GM18867 (cell line): ENCODE results near the gene CLASP2.
A peak's percentile ranks its signal among the peaks of the same experiment; 100 is the strongest.
"Not testable (repeated sequence)": the region's sequence is repeated elsewhere in the genome, so short reads cannot be mapped to it uniquely, and the experiment has no call there.

Source experiments
- ATAC-seq: cut with Tn5 transposase; IDR thresholded peaks from one replicate; pipeline ENCODE4 v1.9.1; 2021; ENCODE audit warnings: mild to moderate bottlenecking, moderate library complexity; ENCODE audit not compliant: unreplicated experiment

Gene CLASP2

DNA sequence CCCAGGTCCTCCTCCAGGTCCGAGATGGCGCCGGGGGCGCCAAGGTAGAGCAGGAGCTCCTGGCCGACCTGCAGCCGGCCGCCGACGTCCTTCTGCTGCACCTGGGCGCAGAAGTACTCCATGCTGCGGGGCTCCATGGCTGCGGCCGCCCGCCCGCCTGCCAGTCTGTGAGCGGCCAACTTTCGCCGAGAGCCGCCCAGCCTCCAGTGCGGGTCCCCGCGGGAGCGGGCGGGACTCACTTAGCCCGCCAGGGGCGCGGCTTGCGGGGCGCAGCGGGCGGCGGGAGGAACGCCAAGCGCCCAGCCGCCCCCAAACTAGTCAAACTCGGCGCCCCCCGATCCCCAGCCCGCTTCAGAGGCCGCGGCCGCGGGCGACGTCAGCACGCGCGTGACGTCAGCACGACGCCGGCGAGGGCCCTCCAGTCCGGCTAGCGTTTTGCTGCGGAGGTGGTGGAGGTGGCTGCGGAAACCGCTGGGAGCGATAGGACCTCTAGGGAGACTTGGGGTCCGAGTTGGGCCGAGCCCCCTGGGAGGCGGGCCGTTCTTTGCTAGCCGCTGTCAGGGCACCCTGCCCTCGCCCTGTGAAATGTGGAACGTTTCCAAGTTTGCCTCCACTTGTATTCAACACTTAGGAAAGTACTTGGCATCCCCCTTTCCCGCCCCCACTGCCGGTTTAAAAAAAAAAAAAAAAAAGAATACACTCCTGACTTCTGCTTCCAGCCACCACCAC, at the start of gene CLASP2:
CLASP2 (minus strand) TSS at position 389 of the 729 bp plus-strand sequence; CDS start at position 137, 252 bp downstream.
- peak; percentile 97 for ATAC-seq

GRCh38 chr3:33758864-33759263, 40.8 kb upstream of the CLASP2 start:
- no peak for ATAC-seq

- ATAC-seq = no peak
Observed at GRCh38 chr3:33758281-33758680, 40.2 kb upstream of the CLASP2 start.

DNA sequence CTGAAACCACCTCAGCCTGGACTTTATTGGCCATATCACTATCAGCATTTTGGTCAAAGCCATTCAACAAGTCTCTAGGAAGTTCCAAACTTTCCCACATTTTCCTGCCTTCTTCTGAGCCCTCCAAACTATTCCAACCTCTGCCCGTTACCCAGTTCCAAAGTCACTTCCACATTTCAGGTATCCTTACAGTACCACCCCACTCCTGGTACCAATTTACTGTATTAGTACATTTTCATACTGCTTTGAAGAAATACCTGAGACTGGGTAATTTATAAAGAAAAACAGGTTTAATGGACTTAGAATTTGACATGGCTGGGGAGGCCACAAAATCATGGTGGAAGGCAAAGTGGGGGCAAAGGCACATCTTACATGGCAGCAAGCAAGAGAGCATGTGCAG, 36.3 kb upstream of the CLASP2 start:
- ATAC-seq = not testable (repeated sequence)

DNA sequence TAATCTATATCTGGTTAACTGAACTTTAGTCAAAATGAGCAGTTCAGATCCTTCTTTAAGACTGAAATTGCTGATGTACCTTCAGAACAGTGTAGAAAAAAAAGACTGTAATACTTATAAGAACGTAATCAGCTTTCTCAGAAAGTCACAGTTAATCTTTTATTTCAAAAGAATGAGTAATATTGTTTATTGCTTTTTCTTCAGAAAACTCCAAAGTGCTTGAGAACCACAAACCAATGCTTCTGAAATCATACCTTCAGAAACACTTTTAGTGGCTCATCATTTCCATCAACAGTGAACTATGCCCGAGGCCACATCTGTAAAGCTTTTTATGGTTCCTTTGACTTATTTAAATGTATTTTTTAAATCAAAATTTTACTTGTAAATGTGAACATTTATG, 33.3 kb upstream of the CLASP2 start:
- ATAC-seq = no peak

DNA sequence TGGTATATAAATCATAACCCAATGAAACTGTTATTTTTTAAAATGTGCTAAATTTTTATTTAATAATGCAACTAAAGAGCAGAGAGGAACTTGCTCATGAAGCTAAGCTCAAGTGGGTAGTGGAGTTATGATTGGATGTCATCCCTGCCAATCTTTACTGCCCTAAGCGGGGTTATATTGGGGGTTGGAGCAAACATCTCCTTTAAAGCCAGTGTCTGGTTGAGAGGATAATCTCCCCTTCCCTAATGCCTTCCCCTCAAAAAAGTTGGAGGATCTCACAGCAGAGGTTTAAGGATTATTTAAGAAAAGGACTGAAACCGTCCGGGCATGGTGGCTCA, 32.1 kb upstream of the CLASP2 start:
- no peak for ATAC-seq

- no peak for ATAC-seq
Observed at GRCh38 chr3:33749546-33750210, 31.6 kb upstream of the CLASP2 start.

GRCh38 chr3:33746416-33747116, 28.5 kb upstream of the CLASP2 start:
- peak; percentile 68 for ATAC-seq

DNA sequence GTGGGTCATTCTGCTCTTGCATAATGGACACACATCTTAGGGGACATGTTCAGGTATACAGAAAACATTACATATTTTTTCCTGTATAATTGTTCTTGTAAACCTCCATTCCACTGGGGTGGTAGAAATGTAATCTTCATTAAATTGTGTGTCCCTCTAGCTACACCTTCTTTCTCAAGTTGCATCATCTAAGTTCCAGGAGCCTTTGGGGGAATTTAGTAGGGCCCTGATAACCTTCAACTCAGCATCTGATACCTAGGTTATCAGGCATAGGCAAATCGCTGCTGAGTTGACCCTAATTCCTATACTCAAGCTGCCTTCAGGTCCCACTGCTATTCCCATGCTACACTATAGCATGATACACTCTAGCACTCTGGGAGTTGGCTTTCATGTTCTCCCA, 19.1 kb upstream of the CLASP2 start:
- ATAC-seq = no peak

DNA sequence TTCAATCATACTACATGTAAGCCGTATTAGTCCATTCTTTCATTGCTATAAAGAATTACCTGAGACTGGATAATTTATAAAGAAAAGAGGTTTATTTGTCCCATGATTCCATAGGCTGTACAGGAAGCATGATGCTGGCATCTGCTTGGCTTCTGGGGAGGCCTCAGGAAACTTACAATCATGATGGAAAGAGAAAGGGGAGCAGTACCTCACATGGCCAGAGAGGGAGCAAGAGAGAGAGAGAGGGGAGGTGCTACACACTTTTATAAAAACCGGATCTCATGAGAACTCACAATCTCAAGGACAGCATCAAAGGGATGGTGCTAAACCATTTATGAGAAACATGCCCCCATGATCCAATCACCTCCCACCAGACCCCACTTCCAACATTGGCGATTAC, 14.3 kb upstream of the CLASP2 start:
- no peak for ATAC-seq

GRCh38 chr3:33729993-33730392, 11.9 kb upstream of the CLASP2 start:
- peak; percentile 74 for ATAC-seq

GRCh38 chr3:33724256-33724655, 6.2 kb upstream of the CLASP2 start:
- no peak for ATAC-seq

DNA sequence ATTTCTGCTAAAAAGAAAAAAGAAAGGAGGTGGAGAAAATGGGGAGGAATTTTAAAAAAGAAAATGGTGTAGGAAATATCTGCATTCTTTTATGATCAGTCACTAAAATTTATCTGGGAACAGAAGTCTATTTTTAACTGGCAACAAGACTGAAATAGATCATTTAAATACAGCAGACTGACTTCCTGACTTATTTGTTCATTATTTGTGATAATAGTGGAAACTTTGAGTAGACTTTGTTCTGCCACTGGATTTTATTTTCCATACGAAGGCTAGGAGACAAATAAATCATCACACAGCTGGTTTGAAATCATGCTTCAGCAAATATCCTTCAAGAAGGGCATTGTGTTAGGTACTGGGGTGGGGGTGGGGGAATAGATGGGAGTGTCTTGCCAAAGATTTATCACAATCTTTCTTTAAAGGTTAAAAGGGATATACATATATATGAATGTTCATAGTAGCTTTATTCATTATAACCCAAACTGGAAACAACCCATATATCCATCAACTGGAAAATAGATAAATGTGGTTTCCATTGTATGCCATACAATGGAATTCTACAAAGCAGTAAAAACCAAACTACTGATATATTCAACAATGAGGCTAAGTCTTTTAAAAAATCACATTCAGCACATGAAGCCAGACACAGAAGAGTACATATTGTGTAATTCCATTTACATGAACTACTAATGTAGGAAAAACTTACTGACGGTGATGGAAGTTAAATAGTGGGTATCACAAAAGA, 4.7 kb upstream of the CLASP2 start:
- ATAC-seq = no peak

DNA sequence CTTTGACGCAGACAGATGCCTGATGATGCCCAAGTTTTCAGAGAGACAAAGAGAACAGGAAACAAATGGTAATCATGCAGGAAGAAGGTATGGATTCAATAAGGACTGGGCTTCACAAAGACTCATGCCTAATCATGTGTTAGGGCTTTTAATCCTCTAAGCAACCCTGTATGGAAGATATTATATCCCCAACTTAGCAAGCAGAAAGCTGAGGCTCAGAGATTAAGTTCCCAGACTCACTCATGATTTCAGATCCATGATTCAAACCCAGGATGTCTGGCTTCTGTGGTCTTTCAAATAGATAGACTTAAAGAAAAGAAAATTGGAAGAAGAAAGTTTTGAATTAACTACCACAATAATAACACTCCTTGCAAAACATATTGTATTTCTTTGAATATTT, 4.1 kb upstream of the CLASP2 start:
- ATAC-seq = no peak

DNA sequence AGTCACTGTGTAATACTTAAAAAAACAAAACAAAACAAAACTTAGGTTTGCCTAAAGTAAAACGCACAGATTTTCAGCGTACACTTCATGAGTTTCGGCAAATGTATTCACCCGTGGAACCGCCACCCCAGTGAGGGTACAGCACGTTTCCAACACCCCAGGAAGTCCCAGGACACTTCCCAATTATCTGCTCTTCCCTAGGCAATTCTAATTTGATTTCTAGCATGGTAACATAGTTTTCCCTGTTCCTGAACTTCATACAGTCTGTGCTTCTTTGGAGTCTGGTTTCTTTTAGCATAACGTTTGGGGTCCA, 497 bp upstream of the CLASP2 start:
- no peak for ATAC-seq

- peak; percentile 64 for ATAC-seq
Observed at GRCh38 chr3:33717616-33717865, 513 bp downstream of the CLASP2 start.

- ATAC-seq = no peak
Observed at GRCh38 chr3:33716227-33716626, 1.8 kb downstream of the CLASP2 start.

GRCh38 chr3:33711100-33711499, 7.0 kb downstream of the CLASP2 start:
- no peak for ATAC-seq

DNA sequence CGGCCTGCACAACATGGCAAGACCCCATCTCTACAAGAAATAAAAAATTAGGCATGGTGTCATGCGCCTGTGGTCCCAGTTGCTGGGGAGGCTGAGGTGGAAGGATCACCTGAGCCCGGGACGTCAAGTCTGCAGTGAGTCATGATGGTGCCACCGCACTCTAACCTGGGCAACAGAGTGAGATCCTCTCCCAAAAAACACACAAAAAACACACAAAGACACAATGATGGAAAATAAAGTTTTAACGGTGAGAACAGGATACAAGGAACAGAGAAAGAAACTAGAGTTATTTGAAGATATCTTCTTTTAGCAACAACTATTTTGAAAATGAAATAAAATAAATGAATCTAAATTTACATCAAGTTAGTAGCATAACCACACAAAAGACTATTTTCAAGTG, 12.0 kb downstream of the CLASP2 start:
- no peak for ATAC-seq

GRCh38 chr3:33704891-33705290, 13.2 kb downstream of the CLASP2 start:
- ATAC-seq = no peak

GRCh38 chr3:33699275-33699674, 18.8 kb downstream of the CLASP2 start:
- no peak for ATAC-seq

GRCh38 chr3:33694944-33695343, 23.1 kb downstream of the CLASP2 start:
- ATAC-seq = no peak
